HEK293 (cell line): ENCODE results near the gene EMP1.

Experiments
- CTCF ChIP-seq: fragments of 450-650 bp; formaldehyde crosslinking; IDR thresholded peaks from 2 replicates; pipeline ENCODE4 v1.5.1; 2016; ENCODE audit warnings: missing biosample characterization, missing genetic modification characterization
- KLF1 ChIP-seq: fragments of 450-650 bp; formaldehyde crosslinking; IDR thresholded peaks from 2 replicates; pipeline ENCODE4 v1.5.1; 2016; ENCODE audit warnings: missing biosample characterization, missing genetic modification characterization
- PRDM6 ChIP-seq: fragments of 450-650 bp; formaldehyde crosslinking; IDR thresholded peaks from 2 replicates; pipeline ENCODE4 v1.5.1; 2017; ENCODE audit warnings: missing biosample characterization, missing genetic modification characterization
- ZBTB7A ChIP-seq: fragments of 450-650 bp; formaldehyde crosslinking; IDR thresholded peaks from 2 replicates; pipeline ENCODE4 v1.5.1; 2016; ENCODE audit warnings: low read depth, missing biosample characterization, missing genetic modification characterization
- ZNF426 ChIP-seq: fragments of 450-650 bp; formaldehyde crosslinking; IDR thresholded peaks from 2 replicates; pipeline ENCODE4 v1.5.1; 2017; ENCODE audit warnings: missing biosample characterization, missing genetic modification characterization, mild to moderate bottlenecking, inconsistent platforms, moderate library complexity
- ZNF501 ChIP-seq: fragments of 450-650 bp; formaldehyde crosslinking; IDR thresholded peaks from 2 replicates; pipeline ENCODE4 v1.5.1; 2016; ENCODE audit warnings: missing biosample characterization, missing genetic modification characterization
- ZNF660 ChIP-seq: fragments of 450-650 bp; IDR thresholded peaks from 2 replicates; pipeline ENCODE4 v1.5.1; 2018; ENCODE audit warnings: missing biosample characterization, mild to moderate bottlenecking, missing genetic modification characterization
- ZNF677 ChIP-seq: fragments of 450-650 bp; IDR thresholded peaks from 2 replicates; pipeline ENCODE4 v1.5.0; 2018; ENCODE audit warnings: missing biosample characterization, mild to moderate bottlenecking, missing genetic modification characterization, moderate library complexity
- ZNF837 ChIP-seq: fragments of 450-650 bp; formaldehyde crosslinking; IDR thresholded peaks from 2 replicates; pipeline ENCODE4 v1.5.1; 2016; ENCODE audit warnings: missing biosample characterization, missing genetic modification characterization
- TF ChIP-seq, protein P1 (sequence below): fragments of 450-650 bp; formaldehyde crosslinking; IDR thresholded peaks from 2 replicates; pipeline ENCODE4 v1.5.1; 2016; ENCODE audit warnings: missing biosample characterization, missing genetic modification characterization
- TF ChIP-seq, protein P2 (sequence below): fragments of 450-650 bp; formaldehyde crosslinking; conservative IDR thresholded peaks from 2 replicates; pipeline ENCODE4 v1.5.1; 2016; ENCODE audit warnings: low read depth, missing biosample characterization, missing genetic modification characterization

- TF ChIP-seq KLF1 (tag by site-specific recombination), result no peak
- TF ChIP-seq ZNF501 (tag by site-specific recombination), result no peak
- peak; percentile 63; the same call in 1 of the 2 replicates for TF ChIP-seq CTCF (tag by site-specific recombination)
- TF ChIP-seq, protein P1, sequence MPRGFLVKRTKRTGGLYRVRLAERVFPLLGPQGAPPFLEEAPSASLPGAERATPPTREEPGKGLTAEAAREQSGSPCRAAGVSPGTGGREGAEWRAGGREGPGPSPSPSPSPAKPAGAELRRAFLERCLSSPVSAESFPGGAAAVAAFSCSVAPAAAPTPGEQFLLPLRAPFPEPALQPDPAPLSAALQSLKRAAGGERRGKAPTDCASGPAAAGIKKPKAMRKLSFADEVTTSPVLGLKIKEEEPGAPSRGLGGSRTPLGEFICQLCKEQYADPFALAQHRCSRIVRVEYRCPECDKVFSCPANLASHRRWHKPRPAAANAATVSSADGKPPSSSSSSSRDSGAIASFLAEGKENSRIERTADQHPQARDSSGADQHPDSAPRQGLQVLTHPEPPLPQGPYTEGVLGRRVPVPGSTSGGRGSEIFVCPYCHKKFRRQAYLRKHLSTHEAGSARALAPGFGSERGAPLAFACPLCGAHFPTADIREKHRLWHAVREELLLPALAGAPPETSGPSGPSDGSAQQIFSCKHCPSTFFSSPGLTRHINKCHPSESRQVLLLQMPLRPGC, result no peak
- TF ChIP-seq ZNF837 (tag by site-specific recombination), result no peak
- TF ChIP-seq ZNF426 (tag by site-specific recombination), result no peak
- TF ChIP-seq, protein P2, sequence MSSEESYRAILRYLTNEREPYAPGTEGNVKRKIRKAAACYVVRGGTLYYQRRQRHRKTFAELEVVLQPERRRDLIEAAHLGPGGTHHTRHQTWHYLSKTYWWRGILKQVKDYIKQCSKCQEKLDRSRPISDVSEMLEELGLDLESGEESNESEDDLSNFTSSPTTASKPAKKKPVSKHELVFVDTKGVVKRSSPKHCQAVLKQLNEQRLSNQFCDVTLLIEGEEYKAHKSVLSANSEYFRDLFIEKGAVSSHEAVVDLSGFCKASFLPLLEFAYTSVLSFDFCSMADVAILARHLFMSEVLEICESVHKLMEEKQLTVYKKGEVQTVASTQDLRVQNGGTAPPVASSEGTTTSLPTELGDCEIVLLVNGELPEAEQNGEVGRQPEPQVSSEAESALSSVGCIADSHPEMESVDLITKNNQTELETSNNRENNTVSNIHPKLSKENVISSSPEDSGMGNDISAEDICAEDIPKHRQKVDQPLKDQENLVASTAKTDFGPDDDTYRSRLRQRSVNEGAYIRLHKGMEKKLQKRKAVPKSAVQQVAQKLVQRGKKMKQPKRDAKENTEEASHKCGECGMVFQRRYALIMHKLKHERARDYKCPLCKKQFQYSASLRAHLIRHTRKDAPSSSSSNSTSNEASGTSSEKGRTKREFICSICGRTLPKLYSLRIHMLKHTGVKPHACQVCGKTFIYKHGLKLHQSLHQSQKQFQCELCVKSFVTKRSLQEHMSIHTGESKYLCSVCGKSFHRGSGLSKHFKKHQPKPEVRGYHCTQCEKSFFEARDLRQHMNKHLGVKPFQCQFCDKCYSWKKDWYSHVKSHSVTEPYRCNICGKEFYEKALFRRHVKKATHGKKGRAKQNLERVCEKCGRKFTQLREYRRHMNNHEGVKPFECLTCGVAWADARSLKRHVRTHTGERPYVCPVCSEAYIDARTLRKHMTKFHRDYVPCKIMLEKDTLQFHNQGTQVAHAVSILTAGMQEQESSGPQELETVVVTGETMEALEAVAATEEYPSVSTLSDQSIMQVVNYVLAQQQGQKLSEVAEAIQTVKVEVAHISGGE (tag by site-specific recombination), result no peak
- peak; percentile 82 for TF ChIP-seq ZNF660 (tag by site-specific recombination)
- TF ChIP-seq PRDM6 (tag by site-specific recombination), result no peak
- no peak for TF ChIP-seq ZBTB7A (tag by site-specific recombination)
- no peak for TF ChIP-seq ZNF677 (tag by site-specific recombination)
Measured at GRCh38 chr12:13211859-13212664, 15.5 kb downstream of the EMP1 start.
